PFSK-1 (cell line): ENCODE results near the gene ZEB2.

Source experiments
- FOXP2 ChIP-seq: optimal IDR thresholded peaks from 2 replicates; pipeline ENCODE3; 2011; ENCODE audit warnings: borderline replicate concordance, control low read depth, inconsistent platforms; ENCODE audit not compliant: insufficient read depth; ENCODE audit errors: extremely low read length, extremely low read depth
- POLR2AphosphoS5 ChIP-seq: IDR thresholded peaks from 2 replicates; pipeline ENCODE4 v1.6.1; 2012; ENCODE audit warnings: low read depth, mild to moderate bottlenecking, control low read depth, low read length, moderate library complexity
- REST ChIP-seq, 2 experiments: IDR thresholded peaks; 2 replicates each; pipeline versions ENCODE4 v1.6.1 to v1.8.0; 2011 to 2012; ENCODE audit warnings: low read depth in 2 of 2, low read length in 2 of 2, control low read depth in 1 of 2, inconsistent platforms in 1 of 2, mild to moderate bottlenecking in 1 of 2, moderate library complexity in 1 of 2; ENCODE audit not compliant: insufficient read depth in 1 of 2
- SIN3A ChIP-seq: IDR thresholded peaks from 2 replicates; pipeline ENCODE4 v1.6.1; 2012; ENCODE audit warnings: mild to moderate bottlenecking, low read length, moderate library complexity, borderline replicate concordance; ENCODE audit not compliant: insufficient read depth
- TAF1 ChIP-seq: IDR thresholded peaks from 2 replicates; pipeline ENCODE4 v1.6.1; 2012; ENCODE audit warnings: low read length, control low read depth, borderline replicate concordance; ENCODE audit not compliant: insufficient read depth

DNA sequence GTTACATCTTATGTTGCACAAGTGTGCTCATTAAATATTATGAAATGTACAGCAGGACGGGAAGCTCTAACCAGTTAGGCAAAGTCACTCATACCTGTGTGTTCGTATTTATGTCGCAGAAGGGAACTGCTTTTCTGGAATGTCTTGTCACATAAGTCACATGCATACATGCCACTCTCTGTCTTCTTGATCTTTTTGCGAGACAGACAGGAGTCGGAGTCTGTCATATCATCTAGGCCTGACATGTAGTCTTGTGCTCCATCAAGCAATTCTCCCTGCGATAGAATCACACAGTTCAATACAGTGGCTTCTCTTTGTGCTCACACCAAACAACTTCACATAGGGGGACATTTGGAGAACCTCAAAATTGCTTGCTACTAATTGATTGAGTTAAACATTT, 123.6 kb downstream of the ZEB2 start:
- TF ChIP-seq TAF1 (no peak), REST (IDR thresholded peaks at IDR 0.05; ENCODE audit: insufficient read depth in 1 of 2, low read depth in 2 of 2, low read length in 2 of 2) (no peak), SIN3A (no peak), POLR2AphosphoS5 (no peak), FOXP2 (no peak)
